HG03045 (cell line): ENCODE measurements around the gene IKZF5.

Experiments
- ATAC-seq: cut with Tn5 transposase; IDR thresholded peaks from one replicate; pipeline ENCODE4 v1.9.1; 2021; ENCODE audit warnings: mild to moderate bottlenecking, moderate library complexity; ENCODE audit not compliant: unreplicated experiment

Gene IKZF5

GRCh38 chr10:122981066-122981464, 27.5 kb downstream of the IKZF5 start:
- no peak for ATAC-seq

- peak; percentile 97 for ATAC-seq
These were observed 28.2 kb downstream of the IKZF5 start, which contains the start of gene PSTK for GRCh38 chr10:122980209-122981065. PSTK (plus strand) TSS chr10:122980401; CDS start chr10:122980480, 79 bp downstream.

GRCh38 chr10:122974543-122975064, 34.0 kb downstream of the IKZF5 start:
- ATAC-seq, result no peak

GRCh38 chr10:122974023-122974422, 34.6 kb downstream of the IKZF5 start:
- ATAC-seq, result no peak

GRCh38 chr10:122968698-122969097, 39.9 kb downstream of the IKZF5 start:
- no peak for ATAC-seq

- no peak for ATAC-seq
These were observed 41.7 kb downstream of the IKZF5 start for GRCh38 chr10:122966879-122967278.

- no peak for ATAC-seq
These were observed 46.2 kb downstream of the IKZF5 start for GRCh38 chr10:122962405-122962804.

- ATAC-seq, result no peak
These were observed 51.1 kb downstream of the IKZF5 start for GRCh38 chr10:122957474-122957873.

- no peak for ATAC-seq
These were observed 52.7 kb downstream of the IKZF5 start for GRCh38 chr10:122955892-122956291.

GRCh38 chr10:122954731-122955050, 53.9 kb downstream of the IKZF5 start:
- ATAC-seq, result no peak

GRCh38 chr10:122953902-122954730, 54.5 kb downstream of the IKZF5 start, which contains the start of gene C10orf88:
C10orf88 (minus strand) TSS chr10:122954227; CDS start chr10:122954178, 49 bp downstream.
- peak; percentile 97 for ATAC-seq

GRCh38 chr10:122949296-122949695, 59.3 kb downstream of the IKZF5 start:
- no peak for ATAC-seq
